ENCODE measurements around the gene MTOR.
"Not testable (repeated sequence)": the region's sequence is repeated elsewhere in the genome, so short reads cannot be mapped to it uniquely, and the experiment has no call there.

The MTOR gene

DNA sequence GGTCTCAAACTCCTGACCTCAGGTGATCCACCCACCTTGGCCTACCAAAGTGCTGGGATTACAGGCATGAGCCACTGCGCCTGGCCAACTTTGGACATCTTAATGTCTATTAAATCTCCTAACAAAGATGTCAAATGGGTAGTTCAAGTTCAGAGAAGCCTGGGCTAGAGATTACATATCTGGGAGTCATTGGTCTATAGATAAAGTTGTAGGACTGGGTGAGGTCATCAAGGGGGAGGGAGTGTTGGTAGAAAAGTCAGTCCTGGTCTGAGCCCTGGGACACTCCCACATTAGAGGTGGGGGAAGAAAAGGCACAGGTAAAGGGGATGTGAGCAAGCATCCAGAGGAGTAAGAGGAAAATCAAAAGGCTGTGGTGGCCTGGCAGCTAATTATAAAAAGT is 17.3 kb upstream of the MTOR start:
- no peak for DNase-seq

DNA sequence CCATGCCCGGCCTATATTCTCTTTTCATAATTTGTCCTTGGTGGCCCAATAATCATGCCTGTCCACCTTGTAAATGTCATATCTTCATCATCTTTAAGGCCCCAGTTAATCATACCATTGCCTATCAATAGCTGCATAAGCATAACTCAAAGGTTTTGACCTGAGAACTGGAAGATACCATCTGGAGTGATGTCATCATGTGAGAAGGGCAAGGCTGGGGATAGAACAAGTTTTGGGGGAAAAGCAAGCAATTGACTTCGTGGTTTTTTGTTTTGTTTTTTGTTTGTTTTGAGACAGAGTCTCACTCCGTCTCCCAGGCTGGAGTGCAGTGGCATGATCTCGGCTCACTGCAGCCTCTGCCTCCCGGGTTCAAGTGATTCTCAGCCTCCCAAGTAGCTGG is 16.8 kb upstream of the MTOR start:
- DNase-seq: no peak

DNA sequence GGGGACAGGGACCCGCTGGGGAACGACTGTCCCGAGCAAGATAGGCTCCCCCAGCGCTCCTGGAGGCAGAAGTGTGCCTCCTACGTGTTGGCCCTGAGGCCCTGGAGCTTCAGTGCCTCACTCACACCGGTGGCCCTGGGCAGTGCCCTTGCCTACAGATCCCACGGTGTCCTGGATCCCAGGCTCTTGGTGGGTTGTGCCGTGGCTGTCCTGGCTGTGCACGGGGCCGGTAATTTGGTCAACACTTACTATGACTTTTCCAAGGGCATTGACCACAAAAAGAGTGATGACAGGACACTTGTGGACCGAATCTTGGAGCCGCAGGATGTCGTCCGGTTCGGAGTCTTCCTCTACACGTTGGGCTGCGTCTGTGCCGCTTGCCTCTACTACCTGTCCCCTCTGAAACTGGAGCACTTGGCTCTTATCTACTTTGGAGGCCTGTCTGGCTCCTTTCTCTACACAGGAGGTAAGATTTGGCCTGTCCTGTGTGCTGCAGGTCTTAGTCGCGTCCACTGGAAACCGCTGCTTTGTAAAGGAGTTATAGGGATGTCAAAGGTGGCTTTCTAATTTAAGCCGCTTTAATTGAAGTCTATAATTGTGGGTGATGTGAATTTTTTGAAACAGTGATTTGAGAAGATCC is 11.4 kb upstream of the MTOR start:
- no peak for DNase-seq

DNA sequence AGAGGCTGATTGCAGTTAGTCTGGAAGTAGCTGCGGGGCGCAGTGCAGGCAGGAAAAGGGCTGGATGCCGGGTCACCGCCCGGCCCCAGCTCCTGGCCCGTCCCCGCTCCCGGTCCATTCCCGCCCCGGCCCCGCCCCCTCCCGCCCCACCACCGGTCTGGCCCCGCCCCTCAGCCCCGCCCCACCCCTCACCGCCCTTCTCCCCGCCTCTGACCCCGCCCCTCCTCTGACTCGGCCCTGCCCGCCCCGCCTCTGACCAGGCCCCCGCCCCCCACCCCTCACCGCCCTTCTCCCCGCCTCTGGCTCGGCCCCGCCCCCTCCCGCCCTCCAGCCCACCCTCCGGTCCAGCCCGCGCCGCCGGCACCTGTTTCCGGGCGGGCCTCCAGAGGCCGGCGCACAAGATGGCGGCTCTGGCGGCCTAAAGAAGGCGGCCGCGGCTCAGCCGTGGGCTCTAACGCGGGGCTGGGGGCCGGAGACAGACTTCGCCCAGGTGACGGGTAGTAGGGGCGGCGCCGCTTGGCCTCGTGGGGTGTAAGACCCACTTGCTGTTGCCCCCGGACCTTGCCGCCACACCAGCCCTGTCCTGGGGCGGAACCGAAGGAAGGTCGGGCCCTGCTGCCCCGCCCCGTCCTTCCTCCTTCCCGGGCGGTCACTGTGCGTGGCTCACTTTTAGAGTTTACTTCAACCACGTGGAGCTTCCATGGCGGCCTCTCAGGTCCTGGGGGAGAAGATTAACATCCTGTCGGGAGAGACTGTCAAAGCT is 10.7 kb upstream of the MTOR start, which contains the start of gene UBIAD1:
Gene UBIAD1, plus strand, starts transcription at position 367 of the 763 bp plus-strand sequence. Its CDS starts 334 bp downstream, at position 701.
- peak; percentile 84 for DNase-seq

DNA sequence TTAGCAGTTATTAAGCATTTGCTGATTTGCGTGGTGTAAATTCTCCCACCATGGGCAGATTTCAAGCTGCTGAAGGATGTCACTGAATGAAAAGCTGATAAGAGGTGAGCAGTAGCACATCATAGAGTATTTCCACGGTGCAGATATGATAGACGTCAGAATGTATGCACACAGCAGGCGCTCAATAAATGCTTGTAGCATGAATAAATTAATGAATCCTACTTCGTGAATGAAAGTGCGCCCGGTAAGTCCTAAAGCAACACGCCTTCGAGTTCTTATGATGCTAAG is 10.1 kb upstream of the MTOR start:
- no peak for DNase-seq

DNA sequence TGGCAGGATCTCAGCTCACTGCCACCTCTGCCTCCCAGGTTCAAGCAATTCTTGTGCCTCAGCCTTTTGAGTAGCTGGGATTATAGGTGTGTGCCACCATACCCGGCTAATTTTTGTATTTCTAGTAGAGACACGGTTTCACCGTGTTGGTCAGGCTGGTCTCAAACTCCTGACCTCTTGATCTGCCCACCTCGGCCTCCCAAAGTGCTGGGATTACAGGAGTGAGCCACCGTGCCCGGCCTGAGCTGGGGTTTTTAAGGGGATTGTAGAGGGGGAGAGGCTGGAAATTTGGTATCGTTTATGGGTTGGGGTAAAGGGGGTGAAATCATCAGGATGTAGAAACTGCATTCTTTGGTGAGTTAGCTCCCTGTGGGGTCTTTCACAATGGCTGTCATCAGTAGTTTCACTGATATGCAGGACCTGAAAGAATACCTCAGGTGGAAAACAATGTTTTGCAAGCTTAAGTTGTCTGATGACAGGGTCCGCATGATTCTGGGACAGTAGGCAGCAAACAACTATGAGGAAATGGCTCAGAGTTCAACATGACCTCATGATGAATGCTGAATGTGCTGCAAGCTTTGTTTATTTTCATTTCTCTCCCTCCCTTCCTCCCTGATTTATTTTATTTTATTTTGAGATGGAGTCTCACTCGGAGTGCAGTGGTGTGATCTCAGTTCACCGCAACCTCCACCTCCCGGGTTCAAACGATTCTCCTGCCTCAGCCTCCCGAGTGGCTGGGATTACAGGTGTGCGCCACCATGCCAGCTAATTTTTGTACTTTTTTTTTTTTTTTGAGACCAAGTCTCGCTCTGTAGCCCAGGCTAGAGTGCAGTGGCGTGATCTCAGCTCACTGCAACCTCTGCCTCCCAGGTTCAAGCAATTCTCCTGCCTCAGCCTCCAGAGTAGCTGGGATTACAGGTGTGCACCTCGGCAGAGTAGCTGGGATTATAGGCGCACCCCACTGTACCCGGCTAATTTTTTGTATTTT is 5.3 kb upstream of the MTOR start:
- DNase-seq: not testable (repeated sequence)

DNA sequence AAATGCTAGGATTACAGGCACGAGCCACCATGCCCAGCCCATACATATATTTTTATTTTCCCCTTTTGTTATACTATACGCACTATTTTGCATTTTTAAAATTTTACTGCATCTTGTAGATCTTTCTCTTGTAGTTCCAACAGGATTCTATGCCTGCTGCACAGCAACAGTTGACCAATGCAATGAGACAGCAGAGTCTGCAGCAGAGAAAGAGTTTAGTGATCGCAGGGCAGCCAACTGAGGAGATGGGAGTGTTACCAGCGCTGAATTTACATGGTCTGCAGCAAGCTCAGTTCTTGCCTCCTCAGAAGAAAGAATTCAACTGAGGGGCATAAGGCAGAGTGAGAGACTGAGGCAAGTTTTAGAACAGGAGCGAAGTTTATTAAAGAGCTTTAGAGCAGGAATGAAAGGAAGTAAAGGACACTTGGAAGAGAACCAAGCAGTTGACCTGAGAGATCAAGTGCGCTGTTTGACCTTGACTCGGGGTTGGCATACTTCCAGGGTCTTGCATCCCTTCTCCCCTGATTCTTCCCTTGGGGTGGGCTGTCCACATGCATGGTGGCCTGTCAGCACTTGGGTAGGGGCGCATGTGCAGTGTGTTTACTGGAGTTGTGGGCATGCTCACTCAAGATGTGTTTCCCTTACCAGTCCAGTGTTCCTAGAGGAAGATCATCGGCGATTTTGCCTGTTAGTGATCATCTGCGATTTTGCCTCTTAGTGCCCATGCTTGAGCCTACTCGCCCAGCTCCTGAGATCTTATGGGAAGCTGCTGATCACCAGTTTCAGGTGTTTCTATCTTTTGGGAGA is 4.1 kb upstream of the MTOR start:
- DNase-seq: no peak

DNA sequence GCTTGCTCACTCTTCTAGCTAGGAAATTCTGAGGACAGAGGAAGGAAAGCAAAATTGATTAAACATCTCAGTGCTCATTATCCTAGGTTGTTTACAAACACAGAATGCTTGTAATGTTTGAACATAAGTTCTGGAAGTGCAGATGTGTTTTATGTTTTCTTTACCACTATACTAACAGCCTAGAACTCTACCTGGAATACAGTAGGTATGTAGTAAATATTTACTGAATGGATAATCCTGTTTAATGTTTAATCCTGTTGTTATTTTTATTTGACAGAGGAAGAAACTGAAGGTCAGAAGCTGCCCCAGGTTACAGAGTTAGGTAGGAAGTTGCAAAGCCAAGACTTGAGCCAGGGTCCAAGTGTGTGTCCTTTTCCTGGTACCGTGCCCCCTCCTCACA is 6.1 kb downstream of the MTOR start:
- no peak for DNase-seq

DNA sequence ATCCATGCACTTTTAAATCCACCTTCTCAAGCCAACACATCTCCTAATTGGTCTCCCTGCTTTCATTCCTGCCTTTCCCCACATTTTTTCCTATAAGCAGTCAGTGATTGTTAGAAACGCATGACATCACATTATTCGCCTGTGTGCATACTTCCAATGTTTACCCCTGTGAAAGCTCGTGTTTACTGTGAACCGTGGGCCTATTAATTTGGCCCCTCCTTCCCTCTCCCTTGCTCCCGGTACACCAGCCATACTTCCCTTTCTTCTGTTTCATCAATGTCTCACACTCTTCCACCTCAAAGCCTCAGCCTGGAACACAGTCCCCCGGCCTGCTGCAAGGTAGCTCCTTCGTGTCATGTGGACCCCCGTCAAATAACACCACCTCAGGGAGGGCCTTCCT is 9.1 kb downstream of the MTOR start:
- no peak for DNase-seq

DNA sequence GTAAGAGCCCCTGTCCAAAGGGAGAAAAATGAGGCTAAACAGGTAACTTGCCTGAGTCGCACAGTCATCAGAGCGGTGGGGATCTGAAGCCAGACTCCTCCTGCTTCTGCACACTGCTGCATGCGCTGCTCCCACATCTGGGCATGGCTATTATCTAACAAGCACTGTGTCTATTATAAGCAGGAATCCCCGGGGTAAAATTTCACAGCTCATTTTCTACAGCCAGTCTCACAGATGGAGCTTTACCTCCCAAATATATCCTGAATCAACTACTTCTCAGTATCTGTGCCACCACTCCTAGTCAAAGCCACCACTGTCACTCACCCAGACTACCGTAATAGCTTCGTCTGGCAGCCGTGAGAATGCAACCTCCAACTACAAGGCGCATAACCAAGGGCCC is 9.8 kb downstream of the MTOR start:
- no peak for DNase-seq

DNA sequence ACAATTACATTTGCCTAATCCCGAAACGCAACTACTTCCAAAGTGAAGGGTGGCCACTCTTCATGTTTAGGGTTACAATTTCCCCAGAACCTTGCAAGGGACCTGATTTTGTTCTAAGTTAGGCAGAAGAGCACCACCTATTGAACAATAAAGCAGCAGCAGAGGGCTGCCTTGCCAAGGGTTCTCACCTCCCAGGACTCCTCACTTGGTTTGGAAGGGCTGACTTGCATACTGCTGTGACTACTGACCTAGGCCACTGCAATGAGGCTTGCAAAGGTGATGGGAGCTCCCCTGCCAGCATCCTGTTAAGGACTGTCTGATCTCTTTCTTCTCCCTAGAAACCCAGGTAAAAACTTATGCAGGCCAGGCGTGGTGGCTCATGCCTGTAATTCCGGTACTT is 14.2 kb downstream of the MTOR start:
- no peak for DNase-seq

DNA sequence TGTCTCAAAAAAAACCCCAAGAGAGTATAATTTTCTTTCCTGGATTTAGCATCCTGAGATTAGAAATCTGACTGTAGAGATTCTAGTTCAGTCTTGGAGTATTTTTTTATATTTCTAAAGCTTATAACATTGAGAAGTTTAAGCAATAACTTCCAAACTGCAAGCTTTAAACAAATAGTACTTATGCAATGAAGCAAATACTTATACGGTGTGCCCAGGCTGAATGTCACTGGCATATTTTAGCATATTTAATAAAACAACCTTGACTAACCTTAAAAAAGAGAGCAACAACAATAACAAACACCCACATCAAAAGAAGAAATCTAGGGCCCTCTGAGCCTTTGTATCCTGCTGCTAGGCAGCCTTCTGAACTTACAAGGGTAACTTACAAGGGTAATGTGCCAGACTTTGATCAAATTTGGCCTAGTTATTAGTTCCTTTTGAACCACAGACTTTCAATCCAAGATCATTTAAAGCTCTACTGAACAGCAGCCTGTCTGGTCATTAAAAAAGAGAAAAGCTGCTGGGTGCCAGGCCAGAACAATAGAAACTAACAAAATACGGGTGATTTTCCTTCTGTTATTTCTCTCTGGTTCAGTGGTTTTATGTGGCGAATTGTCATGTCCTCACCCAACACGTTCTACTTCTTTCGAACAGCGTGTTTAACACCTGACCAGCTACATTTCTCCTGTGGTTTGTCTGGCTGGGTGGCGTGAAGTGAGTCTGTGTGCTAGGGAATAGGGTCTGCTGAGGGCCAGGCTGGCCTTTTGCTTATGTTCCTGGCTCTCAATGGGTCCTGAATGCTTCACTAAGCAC is 16.2 kb downstream of the MTOR start:
- peak; percentile 27 for DNase-seq

DNA sequence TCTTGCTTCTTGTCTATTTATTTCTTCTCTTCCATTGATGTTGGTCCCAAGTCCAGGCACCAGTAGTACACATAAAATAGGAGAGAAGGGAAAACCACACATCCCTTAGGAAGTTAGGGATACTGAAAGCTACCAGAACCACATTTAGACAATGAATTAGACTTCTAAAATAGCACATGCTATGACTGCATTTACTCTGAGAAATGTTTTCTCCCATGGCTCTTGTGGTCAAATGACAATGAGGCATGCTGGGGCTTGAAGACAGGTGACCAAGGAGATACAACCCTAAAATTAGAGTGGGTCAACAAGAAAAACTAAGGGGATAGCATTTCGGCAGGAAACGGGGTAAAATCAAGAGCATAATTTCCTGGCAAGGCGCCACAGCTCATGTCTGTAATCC is 17.1 kb downstream of the MTOR start:
- no peak for DNase-seq

DNA sequence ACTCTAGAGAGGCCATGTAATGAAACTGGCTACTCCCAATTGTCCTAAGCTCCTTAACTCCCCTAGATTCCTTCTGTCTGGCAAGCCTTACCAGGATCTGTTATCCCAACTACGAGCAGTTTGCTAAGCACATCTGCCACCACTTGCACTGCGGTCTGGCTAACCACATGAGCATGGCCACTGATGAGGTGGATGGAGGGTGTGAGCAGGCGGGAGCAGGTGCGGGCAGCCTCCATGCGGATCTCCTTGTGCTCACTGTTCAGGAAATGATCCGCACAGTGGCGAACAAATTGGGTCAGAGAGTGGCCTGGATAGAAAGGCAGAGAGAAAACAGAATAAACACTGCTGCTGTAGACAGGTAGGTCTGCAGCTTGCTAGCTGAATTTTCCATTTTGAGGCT is 24.0 kb downstream of the MTOR start:
- DNase-seq: no peak

DNA sequence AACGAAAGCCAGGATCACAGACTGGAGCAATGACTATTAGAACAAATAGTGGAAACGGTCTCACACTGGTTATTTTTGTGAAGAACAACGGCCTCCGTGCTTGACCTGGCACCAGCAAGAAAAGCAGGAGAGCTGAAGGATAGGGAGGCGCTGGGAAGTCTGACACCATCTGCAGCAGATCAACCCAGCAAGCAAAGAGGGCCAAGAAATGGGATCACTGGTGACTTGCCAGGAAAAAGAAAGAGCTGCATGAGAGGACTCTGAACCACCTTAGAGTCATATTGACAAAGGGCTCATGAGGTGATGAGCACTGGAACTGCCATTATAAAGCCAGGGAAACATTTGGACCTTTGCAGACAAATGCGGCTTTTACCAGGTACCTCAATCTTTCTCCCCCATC is 25.0 kb downstream of the MTOR start:
- no peak for DNase-seq

DNA sequence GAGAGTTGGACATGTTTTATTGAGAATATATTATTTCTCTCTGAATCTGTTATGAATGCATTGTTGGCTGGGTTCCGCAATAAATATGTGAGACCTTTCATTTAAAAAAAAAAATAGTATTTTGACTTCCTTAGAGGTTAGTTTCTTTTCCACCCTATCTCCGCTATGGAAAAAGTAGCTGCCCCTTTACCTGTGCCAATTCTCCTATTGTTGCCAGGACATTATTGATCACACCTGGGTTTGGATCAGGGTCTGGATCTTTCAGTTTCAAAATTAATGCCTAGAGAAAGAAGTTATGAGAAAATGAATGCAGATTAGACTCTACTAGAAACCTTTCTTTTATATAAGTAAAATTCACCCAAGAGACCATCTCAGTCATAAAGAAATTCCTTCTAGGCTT is 29.1 kb downstream of the MTOR start:
- DNase-seq: no peak

DNA sequence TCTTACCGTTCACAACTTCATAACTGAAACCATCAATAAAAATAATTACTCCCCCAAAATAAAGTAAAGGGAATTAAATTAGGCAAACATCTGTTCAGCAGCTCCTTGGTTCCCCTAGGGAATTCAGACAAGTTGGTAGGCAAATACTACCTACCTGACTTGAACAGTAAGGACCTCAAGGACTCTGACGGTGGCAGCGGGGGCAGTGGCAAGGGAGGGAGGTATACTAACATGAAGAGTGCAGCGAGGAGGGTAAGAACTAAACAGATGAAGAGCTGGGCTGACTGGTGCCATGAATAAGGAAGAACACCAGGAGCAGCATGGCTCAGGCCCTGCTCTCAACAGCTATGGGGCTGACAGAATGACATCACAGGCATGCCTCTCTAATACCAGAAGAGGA is 33.1 kb downstream of the MTOR start:
- no peak for DNase-seq

DNA sequence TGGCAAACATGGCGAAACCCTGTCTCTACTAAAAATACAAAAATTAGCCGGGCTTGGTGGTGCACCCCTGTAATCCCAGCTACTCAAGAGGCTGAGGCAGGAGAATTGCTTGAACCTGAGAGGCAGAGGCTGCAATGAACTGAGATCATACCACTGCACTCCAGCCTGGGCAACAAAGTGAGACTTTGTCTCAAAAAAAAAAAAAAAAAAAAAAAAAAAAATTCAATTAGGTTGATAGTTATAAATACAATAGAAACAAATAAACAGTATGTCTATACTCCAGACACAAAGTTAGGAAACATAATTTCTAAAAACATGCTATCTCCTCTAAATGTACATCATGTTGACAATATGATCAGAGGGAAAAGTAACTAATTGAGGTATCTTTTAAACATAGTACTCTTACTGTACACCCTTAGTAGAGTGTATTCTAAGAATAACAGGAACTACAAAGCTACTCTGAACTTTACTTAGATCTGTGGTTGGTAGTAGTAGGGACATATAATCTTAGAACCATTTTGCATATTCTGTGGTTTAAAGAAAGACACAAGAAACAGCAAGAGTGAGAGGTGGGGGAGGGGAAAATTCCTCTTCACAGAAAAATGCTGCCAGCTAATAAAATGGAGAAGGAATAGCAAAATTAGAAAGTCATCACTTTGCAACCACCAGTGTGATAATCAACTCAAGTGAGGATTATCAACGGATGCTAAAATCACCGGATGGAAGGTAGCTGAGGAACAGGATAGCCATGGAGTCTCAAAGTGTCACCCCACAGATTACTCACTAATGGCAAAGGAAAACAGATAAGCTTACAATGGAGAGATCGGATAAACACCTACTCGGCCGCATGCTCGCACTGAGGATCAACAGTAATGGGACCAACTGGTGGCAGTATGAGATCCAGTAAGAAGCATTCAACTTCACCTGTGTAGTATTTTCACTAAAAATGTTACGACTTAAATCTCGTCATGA is 35.0 kb downstream of the MTOR start:
- no peak for DNase-seq

DNA sequence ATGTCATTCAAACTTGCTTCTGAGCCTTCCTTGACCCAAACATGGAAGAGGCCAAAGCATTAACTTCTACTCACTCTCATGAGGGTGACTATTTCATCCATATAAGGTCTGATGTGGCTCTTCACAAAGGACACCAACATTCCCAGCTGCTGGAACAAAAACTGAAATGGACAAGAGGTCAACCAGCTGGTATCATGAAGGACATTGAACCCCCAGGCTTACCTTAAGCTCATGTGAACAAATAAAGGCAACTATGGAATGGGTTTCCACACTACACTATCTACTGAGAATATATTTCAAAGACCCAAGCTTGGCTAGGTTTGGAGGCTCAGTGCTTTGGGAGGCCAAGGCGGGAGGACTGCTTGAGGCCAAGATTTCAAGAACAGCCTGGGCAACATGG is 46.3 kb downstream of the MTOR start:
- no peak for DNase-seq

DNA sequence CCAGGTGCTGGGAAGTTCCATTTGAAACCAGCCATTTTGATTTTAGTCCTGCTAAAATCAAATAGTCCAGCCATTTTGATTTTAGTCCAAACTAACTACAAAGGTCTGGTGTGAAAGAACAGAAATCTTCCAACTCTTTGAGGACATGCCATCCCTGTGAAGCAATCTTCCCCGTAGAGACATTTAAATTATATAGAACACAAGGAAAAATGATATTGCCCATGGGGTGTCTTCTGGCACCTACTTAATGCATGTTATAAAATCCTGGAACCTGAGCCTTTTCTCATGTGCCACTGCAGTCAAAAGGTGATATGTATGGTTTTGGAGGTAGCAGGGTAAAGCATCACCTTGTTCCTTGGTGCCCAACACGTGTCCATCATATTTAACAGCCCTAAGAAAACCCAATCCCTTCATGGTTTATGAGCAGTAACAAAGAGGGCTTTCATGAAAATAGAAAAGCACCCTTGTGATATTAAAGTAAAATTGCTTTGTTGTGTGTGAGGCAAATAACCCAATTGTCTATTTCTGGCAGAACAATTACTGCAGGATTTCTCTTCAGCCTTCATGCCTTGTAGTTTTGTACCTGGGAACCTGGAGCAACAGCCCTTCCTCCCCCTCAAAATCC is 46.9 kb downstream of the MTOR start:
- DNase-seq: no peak
